ENCODE results near the gene MYEOV. TPM values are rescaled to one million over a fixed set of nuclear protein-coding genes. Genes with fewer than 3 reads are reported as not detected.

The MYEOV gene
- total and polyA plus RNA-seq, 4 donors, result 0.79 to 0.90 TPM; not detected in 2

GRCh38 chr11:69252490-69252837 is 41.5 kb upstream of the MYEOV start:
- Histone ChIP-seq H3K9me3 (ENCODE audit: control insufficient read depth in 4 of 4, low read length in 3 of 4) (peaks cover 0 to 5% (median 2%) of the 10 kb centered on the region in 4 donors), H3K4me3 (ENCODE audit: low read depth in 1 of 3, low read length in 3 of 3) (no peak overlapping the region), H3K9ac (ENCODE audit: low read depth in 1 of 2, low read length in 2 of 2) (no peak overlapping the region), H3K27ac (ENCODE audit: low read depth in 1 of 2, low read length in 2 of 2) (no peak overlapping the region), H3K36me3 (ENCODE audit: control insufficient read depth in 4 of 4, insufficient read depth in 3 of 4, low read depth in 1 of 4, low read length in 3 of 4) (no peaks in the 10 kb centered on the region), H3K27me3 (ENCODE audit: control insufficient read depth in 4 of 4, insufficient read depth in 4 of 4, low read length in 3 of 4) (no peaks in the 10 kb centered on the region), H3K4me1 (ENCODE audit: control insufficient read depth in 4 of 4, insufficient read depth in 4 of 4, low read length in 3 of 4) (no peaks in the 10 kb centered on the region)
- no peak for DNase-seq (ENCODE audit: low spot score)
- WGBS, result 83% methylated on average over 9 of the region's 9 CpGs
- TF ChIP-seq RAD21 (IDR thresholded peaks at IDR 0.05), result no peak
- no peak for TF ChIP-seq FOXA2 (IDR thresholded peaks at IDR 0.05)
- no peak for TF ChIP-seq SP1 (IDR thresholded peaks at IDR 0.05)
- no peak for TF ChIP-seq ATF3 (IDR thresholded peaks at IDR 0.05)
- TF ChIP-seq EGR1 (IDR thresholded peaks at IDR 0.05; ENCODE audit: low read depth in 2 of 2), result no peak
- TF ChIP-seq RXRA (IDR thresholded peaks at IDR 0.05), result no peak

- TF ChIP-seq ZBTB33 (IDR thresholded peaks at IDR 0.05) (no peak), FOXA1 (IDR thresholded peaks at IDR 0.05) (no peak), RXRA (IDR thresholded peaks at IDR 0.05) (no peak), SP1 (IDR thresholded peaks at IDR 0.05) (no peak), GABPA (IDR thresholded peaks at IDR 0.05 in 1 of 2, conservative IDR thresholded peaks at IDR 0.05 in 1 of 2) (no peak), YY1 (IDR thresholded peaks at IDR 0.05) (no peak), MAX (IDR thresholded peaks at IDR 0.05) (no peak), ATF3 (IDR thresholded peaks at IDR 0.05) (no peak), EGR1 (IDR thresholded peaks at IDR 0.05; ENCODE audit: low read depth in 2 of 2) (no peak), TAF1 (conservative IDR thresholded peaks at IDR 0.05) (no peak), FOXA2 (IDR thresholded peaks at IDR 0.05) (no peak), REST (IDR thresholded peaks at IDR 0.05) (no peak), HNF4G (IDR thresholded peaks at IDR 0.05) (no peak), CTCF (IDR thresholded peaks at IDR 0.05; ENCODE audit: low read depth, low read length, missing input control) (no peak), RAD21 (IDR thresholded peaks at IDR 0.05) (no peak)
- Histone ChIP-seq H3K4me3 (ENCODE audit: low read depth in 1 of 3, low read length in 3 of 3) (no peak overlapping the region), H3K4me1 (ENCODE audit: control insufficient read depth in 4 of 4, insufficient read depth in 4 of 4, low read length in 3 of 4) (no peaks in the 10 kb centered on the region), H3K9ac (ENCODE audit: low read depth in 1 of 2, low read length in 2 of 2) (no peak overlapping the region), H3K36me3 (ENCODE audit: control insufficient read depth in 4 of 4, insufficient read depth in 3 of 4, low read depth in 1 of 4, low read length in 3 of 4) (no peaks in the 10 kb centered on the region), H3K9me3 (ENCODE audit: control insufficient read depth in 4 of 4, low read length in 3 of 4) (peaks cover 0 to 5% (median 2%) of the 10 kb centered on the region in 4 donors), H3K27me3 (ENCODE audit: control insufficient read depth in 4 of 4, insufficient read depth in 4 of 4, low read length in 3 of 4) (no peaks in the 10 kb centered on the region), H3K27ac (ENCODE audit: low read depth in 1 of 2, low read length in 2 of 2) (no peak overlapping the region)
- DNase-seq (ENCODE audit: low spot score), result no peak
Observed at GRCh38 chr11:69253028-69253427, 40.9 kb upstream of the MYEOV start.
